ENCODE measurements around the gene AKR1E2.

The AKR1E2 gene

DNA sequence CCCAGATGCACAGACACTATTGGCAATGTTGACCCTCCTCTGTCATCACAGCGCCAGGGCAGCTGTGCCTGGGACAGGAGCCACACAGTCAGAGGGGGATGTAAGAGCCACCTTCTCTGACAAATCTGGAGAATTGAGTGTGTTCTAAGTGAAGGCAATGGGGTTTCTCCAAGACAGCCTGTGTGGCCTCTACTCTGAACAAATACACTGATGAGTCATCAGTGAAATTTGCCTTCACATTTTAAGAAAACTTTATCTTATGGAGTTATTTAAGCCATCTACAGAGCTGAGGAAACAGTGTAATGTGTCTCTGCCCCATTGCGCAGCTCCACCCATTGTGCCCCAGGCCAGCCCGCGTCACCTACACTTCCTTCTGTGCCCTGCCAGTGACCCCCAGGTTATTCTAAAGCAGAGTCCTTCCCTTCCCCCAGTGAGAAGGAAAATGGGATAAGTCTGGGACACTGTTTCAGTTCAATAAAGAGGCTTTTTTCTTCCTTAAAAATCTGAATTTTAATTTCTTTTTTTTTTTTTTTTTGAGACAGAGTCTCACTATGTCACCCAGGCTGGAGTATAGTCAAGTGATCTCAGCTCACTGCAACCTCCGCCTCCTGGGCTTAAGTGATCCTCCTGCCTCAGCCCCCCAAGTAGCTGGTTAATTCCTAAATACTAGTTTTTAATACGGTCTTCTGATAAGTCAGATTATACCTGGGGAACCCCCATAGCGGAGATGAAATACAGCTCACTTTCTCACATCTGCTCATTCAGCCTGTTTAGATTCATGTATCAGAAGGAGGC, 21.8 kb downstream of the AKR1E2 start:
- DNase-seq: no peak

DNA sequence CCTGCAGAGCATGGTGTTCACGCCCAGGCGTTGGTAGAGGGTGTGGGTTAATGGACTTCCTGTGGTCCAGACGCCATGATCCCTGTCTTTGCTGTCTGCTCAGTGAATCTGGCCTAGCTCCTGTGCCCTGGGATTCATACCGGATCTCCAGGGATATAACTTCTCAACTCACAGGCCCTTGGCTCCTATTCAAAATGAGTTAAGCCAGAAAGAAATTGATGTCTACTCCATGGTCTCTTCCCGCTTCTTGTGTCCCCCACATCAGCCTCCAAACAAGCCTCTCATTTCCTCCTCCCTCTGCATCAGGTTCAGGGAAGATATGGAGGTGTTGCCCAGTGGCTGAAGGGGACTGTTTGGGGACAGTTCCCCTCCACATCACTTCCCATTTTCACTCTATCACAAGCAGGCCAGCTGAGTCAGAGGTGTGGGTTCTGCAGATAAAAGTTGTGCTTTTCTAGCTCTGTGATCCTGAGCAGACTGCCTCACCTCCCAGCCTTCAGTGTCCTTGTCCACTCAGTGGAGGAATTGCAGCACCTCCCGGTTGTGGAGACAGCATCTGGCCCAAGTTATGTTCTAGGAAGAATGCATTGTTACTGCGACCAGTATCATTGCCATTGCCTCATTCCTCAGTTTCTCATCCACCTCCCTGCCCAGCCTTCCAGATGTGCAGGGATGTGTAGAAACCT, 22.5 kb downstream of the AKR1E2 start:
- no peak for DNase-seq

DNA sequence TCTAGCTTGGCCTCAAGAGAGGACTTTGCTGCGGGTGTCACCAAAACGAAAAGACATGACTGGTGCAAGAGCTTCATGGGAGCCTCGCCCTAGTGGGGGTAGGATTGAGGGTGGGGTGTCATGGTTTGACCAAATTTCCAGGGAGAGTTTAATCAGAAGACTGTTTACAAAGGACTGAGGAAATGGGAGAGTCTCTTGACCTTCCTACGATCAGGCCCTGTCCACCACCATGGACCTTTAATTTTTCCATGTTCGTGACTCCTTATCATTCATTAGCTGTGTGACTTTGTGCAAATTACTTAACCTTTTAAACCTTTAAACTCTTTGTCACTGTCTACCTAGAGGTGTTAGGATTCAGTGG, 23.0 kb downstream of the AKR1E2 start:
- no peak for DNase-seq

DNA sequence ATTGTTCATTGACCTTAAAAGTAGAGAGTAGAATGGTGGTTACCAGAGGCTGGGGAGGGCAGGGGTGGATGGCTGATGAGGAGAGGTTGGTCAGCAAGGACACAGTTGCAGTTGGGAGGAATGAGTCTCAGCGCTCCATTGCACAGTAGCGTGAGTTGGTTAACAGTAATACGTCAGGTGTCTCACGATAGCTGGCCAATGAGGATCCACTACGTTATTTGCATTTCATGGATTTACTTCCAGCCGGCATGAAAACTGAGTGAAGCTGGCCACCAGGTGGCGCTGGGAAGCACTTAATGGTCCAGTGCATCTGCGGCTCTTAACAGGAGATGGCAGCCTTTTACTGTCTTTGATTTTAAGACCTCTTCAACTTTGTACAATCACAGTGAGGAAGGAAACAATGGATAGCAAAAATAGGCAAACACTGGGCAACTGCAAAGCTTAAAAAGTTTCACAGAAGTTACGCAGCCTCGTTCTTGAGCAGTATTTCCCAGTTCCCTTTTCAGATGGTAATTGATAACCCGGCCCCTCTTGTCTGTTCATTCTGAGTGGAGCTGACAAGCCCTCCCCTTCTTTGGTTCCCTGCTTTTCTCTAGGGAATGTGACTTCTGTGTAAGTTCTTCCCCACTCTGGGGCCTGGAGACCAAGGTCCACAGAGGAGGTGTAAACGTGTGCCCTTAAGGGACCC, 23.7 kb downstream of the AKR1E2 start:
- DNase-seq: peak; percentile 56

DNA sequence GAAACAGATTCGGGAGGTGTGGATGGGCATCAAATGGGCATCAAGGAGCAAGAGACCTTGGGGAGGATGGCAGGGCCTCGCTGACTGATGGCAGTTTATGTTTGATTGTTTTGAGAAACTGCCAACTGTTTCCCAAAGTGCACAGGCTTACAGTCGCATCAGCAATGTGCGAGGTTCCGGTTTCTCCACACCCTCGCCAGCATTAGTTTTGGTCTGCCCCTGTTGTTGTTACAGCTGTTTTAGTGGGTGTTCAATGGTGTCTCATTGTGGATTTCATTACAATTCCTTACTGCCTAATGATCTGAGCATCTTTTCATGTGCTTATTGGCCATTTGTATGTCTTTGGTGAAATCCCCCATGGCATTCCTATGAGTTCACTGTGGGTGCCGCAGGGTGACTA, 24.4 kb downstream of the AKR1E2 start:
- DNase-seq: no peak

DNA sequence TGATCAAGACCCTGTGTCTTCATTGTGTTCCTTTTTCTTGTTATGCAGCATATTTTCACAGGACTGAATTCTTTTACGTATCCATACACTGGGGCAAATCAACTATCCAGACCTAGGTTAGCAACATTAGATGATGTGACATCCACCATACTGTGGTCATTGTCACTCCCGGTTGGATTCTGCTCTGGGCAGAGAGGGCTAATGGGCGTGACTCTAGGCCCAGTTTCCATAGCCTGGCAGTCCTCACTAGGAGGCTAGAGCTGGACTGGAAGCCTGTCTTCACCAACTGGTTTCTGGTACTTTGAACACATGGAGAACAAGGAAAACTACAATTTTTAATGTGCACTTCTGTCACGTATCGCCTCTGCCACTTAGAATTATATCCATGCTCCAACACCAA, 25.2 kb downstream of the AKR1E2 start:
- DNase-seq: no peak

DNA sequence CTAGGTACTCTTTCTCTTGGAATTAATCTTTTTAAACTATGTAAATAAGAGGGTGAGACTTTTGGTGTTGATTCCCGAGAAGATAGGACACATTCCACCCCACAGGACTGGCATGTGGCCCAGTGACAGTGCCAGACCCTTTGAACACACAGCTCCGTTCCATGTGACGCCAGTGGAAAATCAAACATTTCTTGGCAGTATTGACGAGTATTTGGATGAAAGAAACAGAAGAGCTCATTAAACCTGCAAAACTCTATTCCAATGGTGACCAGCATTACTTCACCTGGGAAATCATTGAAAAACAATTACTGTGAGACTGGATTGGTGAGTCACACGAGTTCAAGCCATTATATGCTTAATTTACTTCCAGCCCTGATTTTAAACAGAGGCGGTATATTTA, 25.8 kb downstream of the AKR1E2 start:
- no peak for DNase-seq

DNA sequence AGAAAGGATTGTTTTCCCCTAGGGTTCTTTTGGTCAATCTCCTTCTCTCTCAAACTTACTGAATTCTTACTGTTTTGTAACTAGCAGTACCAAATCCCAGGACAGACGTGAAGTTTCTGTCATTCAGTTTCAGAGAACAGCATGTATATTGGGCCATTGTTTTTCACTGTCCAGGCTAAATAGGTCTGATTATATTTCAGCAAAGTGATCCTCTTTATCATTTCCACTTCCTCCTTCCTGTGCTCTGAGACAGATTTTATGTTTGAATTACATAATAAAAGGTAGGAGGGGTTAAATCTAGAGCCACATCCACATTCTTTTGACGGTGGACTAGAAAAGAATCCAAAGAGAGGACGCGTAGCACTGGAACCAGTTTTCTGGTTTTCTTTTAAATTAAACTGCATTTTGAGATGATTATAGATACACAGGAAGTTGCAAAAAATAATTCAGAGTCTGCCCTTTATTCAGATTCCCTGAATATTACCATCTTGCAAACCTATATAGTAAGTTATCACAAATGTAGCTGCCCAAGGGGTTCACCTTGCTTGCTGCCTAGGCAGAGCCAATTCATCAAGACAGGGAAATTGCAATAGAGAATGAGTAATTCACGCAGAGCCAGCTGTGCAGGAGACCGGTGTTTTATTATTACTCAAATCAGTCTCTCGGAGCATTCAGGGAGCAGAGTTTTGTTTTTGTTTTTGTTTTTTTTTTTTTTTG, 40.1 kb downstream of the AKR1E2 start:
- no peak for DNase-seq

DNA sequence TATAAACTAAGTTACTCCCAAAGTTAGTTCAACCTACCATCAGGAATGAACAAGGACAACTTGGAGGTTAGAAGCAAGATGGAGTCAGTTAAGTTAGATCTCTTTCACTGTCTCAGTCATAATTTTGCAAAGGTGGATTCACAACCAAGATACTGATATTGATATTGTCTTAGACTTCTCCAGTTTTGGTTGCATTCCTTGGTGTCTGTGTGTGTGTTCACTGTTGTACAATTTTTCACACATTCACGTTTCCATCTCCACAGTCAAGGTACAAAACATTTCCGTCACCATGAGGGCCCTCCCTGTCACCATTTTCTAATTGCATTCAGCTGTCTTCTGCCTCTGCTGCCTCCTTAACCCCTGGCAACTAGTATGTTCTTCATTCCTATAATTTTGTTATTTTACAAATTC, 41.1 kb downstream of the AKR1E2 start:
- DNase-seq: no peak

DNA sequence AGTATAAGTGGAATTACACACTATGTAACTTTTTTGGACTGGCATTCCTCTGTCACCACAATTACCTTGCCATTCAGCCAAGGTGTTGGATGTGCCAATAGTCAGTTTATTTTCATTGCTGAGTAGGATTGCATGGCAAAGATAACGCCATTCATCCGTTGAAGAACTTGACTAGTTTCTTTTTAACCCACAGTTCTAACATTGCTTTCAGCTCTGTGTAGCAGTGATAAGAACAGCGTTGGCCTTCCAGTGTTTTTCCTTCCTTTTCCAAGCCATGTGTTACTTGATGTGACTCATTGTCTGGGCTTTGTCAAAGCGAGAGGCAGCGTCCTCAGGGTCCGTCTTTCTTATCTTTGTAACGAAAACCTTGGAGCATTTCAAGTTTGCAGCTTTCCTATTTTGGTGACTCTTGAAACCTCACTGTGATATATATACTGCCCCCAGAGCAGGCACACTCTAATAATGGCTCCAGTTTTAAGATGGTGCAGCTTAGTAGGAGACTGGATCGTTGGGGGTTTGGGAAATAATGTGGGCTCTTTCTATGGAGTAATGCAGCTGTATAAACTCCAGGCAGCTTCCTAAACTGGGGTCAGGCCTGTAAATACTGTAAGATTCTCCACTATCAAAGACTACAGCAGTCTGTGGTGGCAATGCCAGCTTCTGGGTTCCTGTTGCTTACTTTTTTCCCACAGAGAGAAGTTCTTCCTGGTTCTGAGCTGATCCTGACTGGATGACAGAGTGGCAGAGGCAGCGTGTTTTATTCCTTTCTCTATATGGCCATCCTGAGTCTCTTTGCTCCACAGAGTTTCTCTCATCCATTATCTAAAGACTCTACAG, 41.7 kb downstream of the AKR1E2 start:
- no peak for DNase-seq

DNA sequence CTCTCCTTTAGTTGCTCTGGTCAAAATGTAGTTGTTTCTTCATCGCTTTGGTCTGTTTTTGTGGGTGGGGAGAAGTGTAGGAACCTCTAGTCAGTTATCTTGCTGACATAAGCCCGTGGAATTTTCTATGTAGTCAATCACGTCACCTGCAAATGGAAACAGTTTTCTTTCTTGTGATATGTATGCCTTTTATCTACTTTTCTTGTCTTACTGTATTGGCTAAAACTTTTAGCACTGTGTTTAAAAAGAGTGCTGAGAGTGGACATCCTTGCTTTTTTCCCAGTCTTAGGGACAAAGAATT, 42.3 kb downstream of the AKR1E2 start:
- no peak for DNase-seq

DNA sequence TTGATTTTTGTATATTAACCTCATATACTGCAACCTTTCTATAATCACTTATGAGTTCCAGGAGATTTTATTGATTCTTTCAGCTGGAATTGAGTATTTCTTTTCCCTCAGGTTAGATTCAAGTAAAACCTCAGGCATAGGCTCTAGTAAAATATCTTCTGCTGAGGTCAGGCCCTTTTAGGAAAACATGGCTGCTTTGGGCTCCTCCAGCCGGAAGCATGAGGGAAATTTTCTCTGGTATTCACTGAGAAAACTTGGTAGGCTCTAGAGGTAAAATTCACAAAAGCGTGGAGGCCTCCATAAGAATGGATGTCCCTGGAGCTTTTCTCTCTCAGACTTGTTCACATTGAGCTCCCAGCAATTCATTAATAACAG, 56.7 kb downstream of the AKR1E2 start:
- no peak for DNase-seq

DNA sequence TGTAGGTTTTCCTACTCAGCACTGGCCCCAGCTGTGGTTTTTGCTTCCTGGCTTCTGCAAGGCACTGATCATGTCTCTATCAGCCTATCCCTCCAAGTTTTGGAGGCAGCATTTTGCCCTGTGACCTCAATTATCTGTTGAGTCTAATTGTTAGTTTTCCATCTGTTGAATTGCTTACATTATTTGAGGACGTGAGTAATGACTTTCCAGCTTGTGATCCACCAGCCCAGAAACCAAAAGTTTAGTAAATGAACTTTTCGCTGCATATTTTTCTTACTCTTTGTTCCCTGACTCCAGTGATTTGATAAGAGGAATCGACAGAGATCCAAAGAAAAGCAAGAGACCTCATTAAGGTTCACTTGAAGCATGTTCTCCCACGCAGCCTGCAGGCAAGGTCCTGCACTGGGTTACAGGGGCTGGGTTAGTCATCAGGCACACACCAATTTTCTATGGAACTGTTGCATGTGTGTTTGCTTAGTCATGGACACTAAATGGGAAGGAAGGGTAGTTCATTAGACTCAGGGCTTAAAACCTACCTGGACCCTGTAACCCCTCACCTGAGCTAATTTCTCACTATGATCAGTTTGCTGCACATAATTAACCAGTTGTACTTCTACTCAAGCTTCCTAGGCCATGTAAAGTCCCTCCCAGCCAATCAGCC, 57.2 kb downstream of the AKR1E2 start:
- no peak for DNase-seq

DNA sequence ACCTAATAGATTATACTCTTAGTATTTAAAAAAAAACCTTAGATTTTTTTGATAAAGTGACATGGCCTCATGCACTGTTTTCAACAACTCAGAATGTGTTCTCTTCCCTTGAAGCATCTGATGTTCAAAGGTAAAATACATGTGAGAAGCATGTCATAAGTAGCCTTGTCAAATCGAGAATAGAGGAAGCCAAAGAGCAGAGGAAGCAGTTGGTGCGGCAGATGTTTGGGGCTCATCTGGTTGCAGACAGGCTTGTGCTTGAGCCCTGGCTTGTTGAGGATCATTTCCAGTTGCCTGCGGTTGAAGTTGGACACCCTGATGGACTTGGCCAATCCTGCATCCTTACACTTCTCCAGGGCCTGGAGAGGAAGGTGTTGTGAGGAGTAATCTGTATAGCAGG, 59.2 kb downstream of the AKR1E2 start:
- DNase-seq: no peak

DNA sequence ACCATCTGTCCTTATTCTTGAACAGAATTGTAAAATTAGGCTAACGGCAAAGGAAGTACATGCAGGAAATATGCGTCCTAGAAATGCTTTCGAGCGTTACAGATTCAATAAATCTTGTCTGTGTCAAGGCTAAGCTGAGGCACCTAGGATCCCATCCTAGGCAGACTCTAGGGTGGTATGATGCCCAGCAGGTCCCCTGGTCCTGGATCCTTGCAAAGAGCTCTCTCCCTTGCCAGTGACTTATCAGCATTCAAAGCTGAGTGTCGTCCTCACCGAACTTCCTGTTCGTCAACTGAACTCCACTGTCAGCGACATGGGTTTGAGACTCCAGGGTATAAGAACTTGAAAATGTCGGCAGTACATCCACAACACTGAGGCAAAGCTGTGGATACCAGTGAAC, 61.5 kb downstream of the AKR1E2 start:
- DNase-seq: no peak

DNA sequence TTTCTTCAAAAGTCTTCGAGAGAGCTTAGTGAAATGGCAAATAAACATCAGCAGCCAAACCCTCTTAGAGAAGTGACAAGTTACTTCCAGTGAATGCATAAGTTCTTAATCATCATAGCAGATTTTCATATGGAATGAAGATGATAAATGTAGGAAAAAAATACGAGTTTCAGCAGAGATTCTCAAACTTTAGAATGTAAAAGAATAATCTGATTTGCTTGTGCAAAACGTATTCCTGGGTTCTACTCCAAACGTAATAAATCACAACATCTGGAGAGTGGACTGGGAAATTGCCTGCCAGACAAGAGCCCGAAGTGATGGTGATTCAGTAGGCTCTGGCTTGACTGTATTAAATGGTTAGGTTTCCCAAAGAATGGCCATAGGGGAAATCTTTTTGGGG, 62.2 kb downstream of the AKR1E2 start:
- no peak for DNase-seq

DNA sequence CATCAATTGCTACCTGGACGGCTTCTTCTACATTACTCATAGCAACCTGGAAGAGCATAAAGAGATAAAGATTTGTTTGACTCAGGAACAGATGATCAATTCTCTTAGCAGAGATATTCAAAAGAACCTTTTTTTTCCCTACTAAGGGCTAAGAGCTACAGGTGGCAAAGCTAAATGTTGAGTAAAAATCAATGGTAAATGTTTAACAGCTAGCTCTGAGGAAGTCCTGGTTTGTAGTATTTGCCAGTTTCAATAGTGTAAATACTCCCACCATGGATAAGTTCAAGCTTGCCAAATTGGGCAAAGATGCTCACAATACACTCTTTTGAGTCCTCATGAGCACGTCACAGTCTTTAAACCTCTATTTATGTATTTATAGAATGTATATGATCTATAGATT, 64.0 kb downstream of the AKR1E2 start:
- no peak for DNase-seq

DNA sequence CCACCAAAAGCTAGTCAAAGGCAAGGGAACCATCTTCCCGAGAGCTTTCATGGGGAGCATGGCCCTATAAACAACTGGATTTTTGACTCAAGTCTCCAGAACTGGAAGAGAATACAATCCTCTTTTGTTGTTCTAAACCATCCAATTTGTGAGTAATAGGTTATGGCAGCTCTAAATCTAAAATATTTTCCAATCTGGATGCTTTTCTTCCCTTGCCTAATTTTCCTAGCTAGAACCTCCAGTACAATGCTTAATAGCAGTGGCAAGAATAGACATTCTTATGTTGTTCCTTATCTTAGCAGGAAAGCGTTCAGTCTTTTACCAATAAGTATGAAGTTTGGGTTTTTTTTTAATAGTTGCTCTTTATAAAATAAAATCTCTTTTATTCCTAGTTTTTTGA, 66.7 kb downstream of the AKR1E2 start:
- no peak for DNase-seq

DNA sequence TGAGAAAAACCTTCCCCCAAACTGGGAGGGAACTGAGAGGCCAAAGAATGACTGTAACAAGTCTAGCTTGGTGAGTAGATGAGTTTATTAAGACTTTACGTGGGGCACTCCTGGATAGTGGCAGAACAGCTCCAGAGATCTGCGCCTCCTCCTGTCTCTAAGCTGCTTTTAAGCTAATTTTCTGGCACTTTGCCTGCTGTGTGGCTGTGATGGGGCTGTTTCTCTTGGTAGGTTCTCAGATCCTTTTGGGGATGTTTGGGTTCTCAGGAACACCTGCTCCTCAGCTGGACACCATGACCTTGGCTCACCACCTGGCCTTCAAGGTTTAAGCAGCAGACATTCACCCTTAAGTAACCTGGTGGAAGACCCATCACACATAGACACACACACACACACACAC, 68.3 kb downstream of the AKR1E2 start:
- no peak for DNase-seq
